Thyroid gland (tissue), 4 donors: ENCODE data around the gene OPN3.

Source experiments
- CTCF ChIP-seq, 6 experiments: fragments of 200-600 bp in 3 of 6; fragments of 450-650 bp in 3 of 6; sonication (generic) in 3 of 6; IDR thresholded peaks; one replicate each; pipeline ENCODE4 v1.5.1; 2016 to 2019; ENCODE audit warnings: antibody characterized with exemption in 6 of 6, mild to moderate bottlenecking in 2 of 6, inconsistent platforms in 1 of 6, moderate library complexity in 1 of 6
- POLR2A ChIP-seq, 2 donors: fragments of 450-650 bp; IDR thresholded peaks; one replicate each; pipeline ENCODE4 v1.6.1; 2017; ENCODE audit warnings: antibody characterized with exemption in 2 of 2, mild to moderate bottlenecking in 2 of 2, moderate library complexity in 1 of 2

DNA sequence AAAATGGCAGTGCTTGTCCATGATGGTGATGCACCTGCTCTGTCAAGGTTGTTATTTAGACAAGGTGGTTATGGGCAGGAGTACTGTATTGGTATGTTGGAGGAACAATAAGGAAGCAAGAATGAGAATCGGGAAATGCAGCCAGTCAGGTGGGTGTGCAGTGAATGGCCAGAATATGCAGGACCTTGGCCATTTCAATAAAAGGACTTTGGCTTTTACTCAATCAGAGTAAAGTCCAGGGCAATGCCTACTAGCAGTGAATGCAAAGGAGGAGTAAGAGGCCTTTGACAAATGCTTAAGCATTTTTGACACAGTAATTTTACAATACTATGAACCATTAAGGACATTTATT is 2.4 kb upstream of the OPN3 start:
- no peak for TF ChIP-seq CTCF (IDR thresholded peaks at IDR 0.05)
- TF ChIP-seq POLR2A (IDR thresholded peaks at IDR 0.05): no peak
